Mammary epithelial cell (primary cell): Measurements from ENCODE around the gene NLRP6.

Experiments
- CTCF ChIP-seq, 2 donors: IDR thresholded peaks in 1 of 2; conservative IDR thresholded peaks in 1 of 2; 2 replicates each; pipeline ENCODE4 v1.5.1; 2011 to 2012; ENCODE audit warnings: inconsistent platforms in 2 of 2, low read length in 2 of 2, mild to moderate bottlenecking in 2 of 2, control low read depth in 1 of 2, low read depth in 1 of 2; ENCODE audit not compliant: insufficient read depth in 1 of 2; ENCODE audit errors: extremely low read depth in 1 of 2
- EZH2 ChIP-seq: IDR thresholded peaks from 2 replicates; pipeline ENCODE4 v1.6.1; 2012; ENCODE audit warnings: low read length, inconsistent platforms, borderline replicate concordance

DNA sequence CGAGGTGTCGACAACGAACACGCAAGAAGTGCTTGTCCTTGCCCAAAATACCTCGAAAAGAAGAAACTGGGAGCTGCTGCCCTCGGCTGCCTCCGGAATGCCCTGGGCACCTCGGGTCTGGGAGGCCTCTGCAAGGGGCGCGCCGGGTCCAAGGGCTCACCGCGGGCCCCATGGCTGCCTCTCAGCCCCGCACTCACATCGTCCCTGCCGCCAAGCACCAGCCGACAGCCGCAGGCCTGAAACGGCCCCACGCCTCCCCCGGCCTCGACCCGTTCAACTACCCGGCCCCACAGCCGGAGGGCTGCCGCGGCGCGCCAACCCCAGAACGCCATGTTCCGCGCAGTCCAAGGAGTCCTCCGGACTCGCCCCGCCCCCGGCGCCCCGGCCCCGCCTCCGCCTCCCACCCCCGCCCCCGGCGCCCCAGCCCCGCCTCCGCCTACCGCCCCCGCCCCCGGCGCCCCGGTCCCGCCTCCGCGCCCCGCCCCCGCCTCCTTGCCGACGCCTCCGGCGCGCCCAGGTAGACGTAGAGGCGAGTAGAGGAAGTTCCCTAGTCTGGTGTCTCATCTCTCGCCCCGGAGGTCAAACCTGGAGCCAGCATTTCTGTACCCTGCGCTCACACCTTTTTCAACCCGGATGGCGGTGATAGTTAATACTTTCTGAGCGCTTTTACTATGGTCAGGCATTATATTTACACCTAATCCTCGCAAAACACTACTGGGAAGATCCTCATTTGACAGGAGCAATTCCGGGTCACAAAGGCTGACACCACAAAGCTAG lies 42.0 kb upstream of the NLRP6 start, which contains the start of gene SIRT3:
- TF ChIP-seq CTCF (conservative IDR thresholded peaks at IDR 0.05 in 1 of 2, IDR thresholded peaks at IDR 0.05 in 1 of 2; ENCODE audit: extremely low read depth in 1 of 2, insufficient read depth in 1 of 2, low read depth in 1 of 2, low read length in 2 of 2) (no peak), EZH2 (no peak)
